ENCODE data around the gene YES1. TPM values are rescaled to one million over a fixed set of nuclear protein-coding genes. Genes with fewer than 3 reads are reported as not detected.

YES1 gene
- total and polyA plus RNA-seq, 4 donors = 17.9 to 61.7 (median 31.6) TPM

- H3K4me1 ChIP-seq (ENCODE audit: control insufficient read depth in 5 of 5, insufficient read depth in 5 of 5, low read length in 5 of 5) = peaks cover 0 to 19% (median 5%) of the 10 kb centered on the region in 5 donors
- H3K36me3 ChIP-seq (ENCODE audit: control insufficient read depth in 4 of 4, insufficient read depth in 4 of 4, low read length in 4 of 4) = peaks cover 0 to 4% (median 0%) of the 10 kb centered on the region in 4 donors
- H3K9me3 ChIP-seq (ENCODE audit: control insufficient read depth in 4 of 4, insufficient read depth in 3 of 4, low read length in 3 of 4) = no peaks in the 10 kb centered on the region
- no peaks in the 10 kb centered on the region for H3K27me3 ChIP-seq (ENCODE audit: control insufficient read depth in 3 of 3, insufficient read depth in 3 of 3, low read length in 2 of 3)
- TF ChIP-seq, protein P1, sequence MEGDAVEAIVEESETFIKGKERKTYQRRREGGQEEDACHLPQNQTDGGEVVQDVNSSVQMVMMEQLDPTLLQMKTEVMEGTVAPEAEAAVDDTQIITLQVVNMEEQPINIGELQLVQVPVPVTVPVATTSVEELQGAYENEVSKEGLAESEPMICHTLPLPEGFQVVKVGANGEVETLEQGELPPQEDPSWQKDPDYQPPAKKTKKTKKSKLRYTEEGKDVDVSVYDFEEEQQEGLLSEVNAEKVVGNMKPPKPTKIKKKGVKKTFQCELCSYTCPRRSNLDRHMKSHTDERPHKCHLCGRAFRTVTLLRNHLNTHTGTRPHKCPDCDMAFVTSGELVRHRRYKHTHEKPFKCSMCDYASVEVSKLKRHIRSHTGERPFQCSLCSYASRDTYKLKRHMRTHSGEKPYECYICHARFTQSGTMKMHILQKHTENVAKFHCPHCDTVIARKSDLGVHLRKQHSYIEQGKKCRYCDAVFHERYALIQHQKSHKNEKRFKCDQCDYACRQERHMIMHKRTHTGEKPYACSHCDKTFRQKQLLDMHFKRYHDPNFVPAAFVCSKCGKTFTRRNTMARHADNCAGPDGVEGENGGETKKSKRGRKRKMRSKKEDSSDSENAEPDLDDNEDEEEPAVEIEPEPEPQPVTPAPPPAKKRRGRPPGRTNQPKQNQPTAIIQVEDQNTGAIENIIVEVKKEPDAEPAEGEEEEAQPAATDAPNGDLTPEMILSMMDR (IDR thresholded peaks at IDR 0.05; ENCODE audit: control extremely low read depth, extremely low read depth) = no peak
- H3K9ac ChIP-seq (ENCODE audit: insufficient read depth in 1 of 2, low read length in 2 of 2) = peak overlapping the region; percentile 75 to 89
- DNase-seq (peak; percentile 56 to 67 (median 60)), ATAC-seq (ENCODE audit: insufficient read depth, low FRiP score) (no peak)
- H3K4me3 ChIP-seq = peak overlapping the region; percentile 79
- peak overlapping the region; percentile 83 to 97 for H3K27ac ChIP-seq (ENCODE audit: low read depth in 1 of 2, low read length in 1 of 2)
- WGBS, 2 donors = 2 to 5% methylated on average over 8 of the region's 8 CpGs
Measured at GRCh38 chr18:711310-711656, 100.8 kb downstream of the YES1 start.

DNA sequence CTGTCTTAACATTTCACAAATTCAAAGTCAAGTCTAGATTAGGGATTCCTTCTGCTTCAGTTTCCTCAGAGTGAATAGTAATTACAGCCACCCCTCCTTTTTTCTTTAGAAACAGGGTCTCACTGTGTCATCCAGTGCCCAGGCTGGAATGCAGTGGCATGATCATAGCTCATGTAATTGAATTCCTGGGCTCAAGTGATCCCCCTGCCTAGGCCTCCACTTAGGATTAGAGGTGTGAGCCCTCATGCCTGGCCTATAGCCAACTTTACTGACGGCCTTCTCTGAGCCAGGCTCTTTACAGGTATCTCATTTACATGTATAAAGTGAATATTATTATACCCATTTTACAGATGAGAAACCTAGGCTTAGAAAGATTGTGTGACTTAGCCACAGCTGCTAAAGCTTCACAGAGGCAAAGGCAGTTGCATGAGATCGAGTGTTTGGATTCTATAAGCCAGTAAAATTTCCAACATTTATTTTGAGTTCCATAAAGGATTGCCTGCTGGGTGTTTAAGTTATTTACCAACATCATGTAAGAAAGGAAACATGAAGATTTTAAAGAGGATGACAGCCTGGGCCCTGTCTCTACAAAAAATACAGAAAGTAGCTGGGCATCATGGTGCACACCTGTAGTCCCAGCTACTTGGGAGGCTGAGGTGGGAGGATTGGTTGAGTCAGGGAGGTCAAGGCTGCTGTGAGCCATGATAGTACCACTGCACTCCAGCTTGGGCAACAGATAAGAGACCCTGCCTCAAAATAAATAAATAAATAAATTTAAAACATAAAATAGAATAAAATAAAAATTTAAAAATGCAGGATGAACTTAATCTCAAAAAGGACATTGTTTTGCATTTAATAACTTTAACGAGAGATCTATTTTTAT is 101.4 kb downstream of the YES1 start:
- peak overlapping the region in 1 of 2 donors; percentile 52 for H3K27ac ChIP-seq (ENCODE audit: low read depth in 1 of 2, low read length in 1 of 2)
- 77 to 79% methylated on average over 3 of the region's 3 CpGs for WGBS, 2 donors
- peaks cover 0 to 5% (median 0%) of the 10 kb centered on the region in 4 donors for H3K36me3 ChIP-seq (ENCODE audit: control insufficient read depth in 4 of 4, insufficient read depth in 4 of 4, low read length in 4 of 4)
- H3K4me3 ChIP-seq = no peak overlapping the region
- DNase-seq = peak in 2 of 3 donors; percentile 51 to 55
- TF ChIP-seq, protein P1 (IDR thresholded peaks at IDR 0.05; ENCODE audit: control extremely low read depth, extremely low read depth) = no peak
- peaks cover 0 to 19% (median 5%) of the 10 kb centered on the region in 5 donors for H3K4me1 ChIP-seq (ENCODE audit: control insufficient read depth in 5 of 5, insufficient read depth in 5 of 5, low read length in 5 of 5)
- H3K27me3 ChIP-seq (ENCODE audit: control insufficient read depth in 3 of 3, insufficient read depth in 3 of 3, low read length in 2 of 3) = no peaks in the 10 kb centered on the region
- no peak overlapping the region for H3K9ac ChIP-seq (ENCODE audit: insufficient read depth in 1 of 2, low read length in 2 of 2)
- no peaks in the 10 kb centered on the region for H3K9me3 ChIP-seq (ENCODE audit: control insufficient read depth in 4 of 4, insufficient read depth in 3 of 4, low read length in 3 of 4)
- no peak for ATAC-seq (ENCODE audit: insufficient read depth, low FRiP score)

GRCh38 chr18:709771-710170 is 102.3 kb downstream of the YES1 start:
- TF ChIP-seq, protein P1 (IDR thresholded peaks at IDR 0.05; ENCODE audit: control extremely low read depth, extremely low read depth) = no peak
- DNase-seq (no peak), ATAC-seq (ENCODE audit: insufficient read depth, low FRiP score) (no peak)
- 61 to 96% methylated on average over 1 of the region's 1 CpG for WGBS, 2 donors
- Histone ChIP-seq H3K27me3 (ENCODE audit: control insufficient read depth in 3 of 3, insufficient read depth in 3 of 3, low read length in 2 of 3) (no peaks in the 10 kb centered on the region), H3K27ac (ENCODE audit: low read depth in 1 of 2, low read length in 1 of 2) (peak overlapping the region in 1 of 2 donors; percentile 52), H3K9ac (ENCODE audit: insufficient read depth in 1 of 2, low read length in 2 of 2) (no peak overlapping the region), H3K9me3 (ENCODE audit: control insufficient read depth in 4 of 4, insufficient read depth in 3 of 4, low read length in 3 of 4) (no peaks in the 10 kb centered on the region), H3K4me1 (ENCODE audit: control insufficient read depth in 5 of 5, insufficient read depth in 5 of 5, low read length in 5 of 5) (peaks cover 0 to 19% (median 5%) of the 10 kb centered on the region in 5 donors), H3K36me3 (ENCODE audit: control insufficient read depth in 4 of 4, insufficient read depth in 4 of 4, low read length in 4 of 4) (peaks cover 0 to 5% (median 3%) of the 10 kb centered on the region in 4 donors), H3K4me3 (no peak overlapping the region)

Measured in lung (tissue), 12 donors.